Retinal pigment epithelial cell (primary cell): Measurements from ENCODE around the gene SORCS2.

Experiments
- DNase-seq: peaks from one replicate; pipeline ENCODE4 v3.0.0-alpha.2; 2010; ENCODE audit warnings: low read depth
- H3K4me3 ChIP-seq: 2 replicates; pipeline ENCODE4 v1.5.1; 2011; ENCODE audit warnings: mild to moderate bottlenecking, low read length, control low read depth, moderate library complexity
- CTCF ChIP-seq: conservative IDR thresholded peaks from 2 replicates; pipeline ENCODE4 v1.5.1; 2011; ENCODE audit warnings: low read depth, low read length, control low read depth, inconsistent platforms

Gene SORCS2

GRCh38 chr4:7252051-7252450 lies 59.7 kb downstream of the SORCS2 start:
- no peak for TF ChIP-seq CTCF
- H3K4me3 ChIP-seq, result no peak overlapping the region
- no peak for DNase-seq

- TF ChIP-seq CTCF, result no peak
- DNase-seq, result no peak
- no peak overlapping the region for H3K4me3 ChIP-seq
Measured at GRCh38 chr4:7252510-7253340, 60.4 kb downstream of the SORCS2 start.

GRCh38 chr4:7253341-7253700 lies 61.0 kb downstream of the SORCS2 start:
- H3K4me3 ChIP-seq, result no peak overlapping the region
- no peak for DNase-seq
- TF ChIP-seq CTCF, result no peak

GRCh38 chr4:7253837-7254236 lies 61.5 kb downstream of the SORCS2 start:
- DNase-seq, result no peak
- TF ChIP-seq CTCF, result no peak

DNA sequence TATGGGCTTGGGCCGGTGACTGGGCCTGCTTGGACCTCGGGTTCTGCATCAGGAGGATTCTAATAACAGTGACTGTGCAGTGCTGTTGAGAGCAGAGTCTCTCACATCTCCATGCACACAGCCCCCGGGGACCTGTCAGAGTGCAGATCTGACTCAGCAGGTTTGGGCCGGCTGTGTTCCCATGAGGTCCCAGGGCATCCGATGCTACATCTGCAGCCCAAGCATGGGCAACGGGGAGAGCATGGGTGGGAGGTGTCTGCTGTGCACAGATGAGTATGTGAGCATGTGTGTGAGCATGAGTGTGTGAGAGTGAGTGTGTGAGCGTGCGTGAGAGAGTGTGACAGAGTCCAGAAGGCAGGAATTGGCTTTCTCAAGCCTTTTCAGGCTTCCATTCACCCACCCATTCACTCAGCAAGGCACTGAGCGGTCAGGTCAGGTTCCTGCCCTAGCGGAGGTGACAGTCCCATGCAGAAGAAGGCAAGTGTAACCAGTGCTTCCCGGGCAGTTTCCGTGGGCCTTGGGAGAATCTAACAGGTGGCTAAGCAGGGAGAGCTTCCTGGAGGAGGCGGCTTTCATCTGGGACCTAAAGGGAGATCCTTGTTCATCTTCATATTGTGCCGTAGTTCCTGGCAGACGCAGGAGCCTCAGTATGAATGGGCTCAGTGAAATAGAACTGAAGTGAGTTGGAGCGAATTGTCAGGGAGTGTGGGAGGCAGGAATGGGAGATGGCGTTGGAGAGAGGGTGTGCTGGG lies 62.6 kb downstream of the SORCS2 start:
- no peak for DNase-seq
- TF ChIP-seq CTCF, result no peak
- no peak overlapping the region for H3K4me3 ChIP-seq

More at GRCh38 chr4:7253837-7254236, 61.5 kb downstream of the SORCS2 start:
- no peak overlapping the region for H3K4me3 ChIP-seq

DNA sequence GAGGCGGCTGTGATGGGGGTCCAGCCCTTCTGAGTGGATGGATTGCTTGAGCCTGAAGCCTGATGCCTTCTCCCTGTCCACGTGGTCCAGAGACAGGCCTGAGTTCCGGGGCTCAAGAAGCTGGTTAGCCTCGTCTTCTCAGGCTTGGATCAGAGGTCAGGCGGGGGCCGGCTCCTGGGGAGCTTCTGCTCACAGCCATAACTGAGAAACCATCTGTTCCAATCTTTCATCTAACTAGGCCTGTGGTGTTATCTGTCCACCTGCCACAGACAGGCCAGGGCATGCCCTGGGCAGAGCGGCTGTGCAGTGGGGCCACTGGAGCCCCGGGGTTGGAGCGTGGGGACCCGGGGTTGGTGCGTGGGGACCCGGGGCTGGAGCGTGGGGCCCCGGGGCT lies 63.1 kb downstream of the SORCS2 start:
- no peak for TF ChIP-seq CTCF
- DNase-seq, result no peak
- no peak overlapping the region for H3K4me3 ChIP-seq
